SK-N-SH (cell line): ENCODE measurements around the gene IKZF1. TPM values are rescaled to one million over a fixed set of nuclear protein-coding genes. Genes with fewer than 3 reads are reported as not detected.

Source experiments
- CTCF ChIA-PET: fragments of 300-600, 350-600 bp; formaldehyde crosslinking; extraction: SDS; loops from one replicate; lab custom pipeline; 2021; lab: Yijun Ruan, JAX
- POLR2A ChIA-PET: fragments of 350-600 bp; sonication (Branson Sonifier 250); formaldehyde crosslinking; extraction: SDS; loops from one replicate; lab custom pipeline; 2020; ENCODE audit warnings: antibody characterized with exemption, inconsistent platforms; lab: Yijun Ruan, JAX
- DNase-seq: peaks from one replicate; pipeline ENCODE4 v3.0.0; 2012
- H2AFZ ChIP-seq: fragments of 200-600 bp; sonication (generic); 2 replicates; pipeline ENCODE4 v1.8.1; 2016; ENCODE audit warnings: antibody characterized with exemption, mild to moderate bottlenecking, low read depth
- H3F3A ChIP-seq: fragments of 200-600 bp; sonication (generic); replicated peaks from 2 replicates; pipeline ENCODE3; 2016; ENCODE audit warnings: antibody characterized with exemption, mild to moderate bottlenecking; ENCODE audit not compliant: insufficient read depth
- H3K27ac ChIP-seq, 2 experiments: fragments of 200-500 bp in 1 of 2; fragments of 200-600 bp in 1 of 2; sonication (Bioruptor generic) in 1 of 2; sonication (generic), shearing (Covaris generic) in 1 of 2; 2 replicates each; pipeline versions ENCODE4 v1.5.1 to v1.6.1; 2014 to 2016; ENCODE audit warnings: low read depth in 2 of 2, inconsistent platforms in 1 of 2, low read length in 1 of 2, mild to moderate bottlenecking in 1 of 2, mixed read lengths in 1 of 2
- H3K27me3 ChIP-seq: fragments of 200-600 bp; sonication (generic), shearing (Covaris generic); 2 replicates; pipeline ENCODE4 v1.6.1; 2016; ENCODE audit warnings: mixed run types; ENCODE audit not compliant: insufficient read depth
- H3K36me3 ChIP-seq, 2 experiments: fragments of 200-500 bp in 1 of 2; fragments of 200-600 bp in 1 of 2; sonication (Bioruptor generic) in 1 of 2; sonication (generic) in 1 of 2; replicated peaks in 1 of 2; 2 replicates each; pipeline versions ENCODE3 to v1.5.1; 2014 to 2016; ENCODE audit warnings: low read length in 1 of 2, mild to moderate bottlenecking in 1 of 2; ENCODE audit not compliant: insufficient read depth in 2 of 2, control insufficient read depth in 1 of 2
- H3K4me1 ChIP-seq, 2 experiments: fragments of 200-500 bp in 1 of 2; fragments of 200-600 bp in 1 of 2; sonication (Bioruptor generic) in 1 of 2; sonication (generic), shearing (Covaris generic) in 1 of 2; 2 replicates each; pipeline versions ENCODE4 v1.5.1 to v1.6.1; 2014 to 2016; ENCODE audit warnings: low read depth in 1 of 2, low read length in 1 of 2, mixed run types in 1 of 2; ENCODE audit not compliant: insufficient read depth in 2 of 2, control insufficient read depth in 1 of 2
- H3K4me2 ChIP-seq: fragments of 200-600 bp; sonication (generic), shearing (Covaris generic); 2 replicates; pipeline ENCODE4 v1.6.1; 2017; ENCODE audit warnings: mixed run types
- H3K4me3 ChIP-seq, 2 experiments: fragments of 200-500 bp in 1 of 2; fragments of 200-600 bp in 1 of 2; sonication (Bioruptor generic) in 1 of 2; sonication (generic), shearing (Covaris generic) in 1 of 2; 2 replicates each; pipeline versions ENCODE4 v1.5.1 to v1.8.1; 2014 to 2016; ENCODE audit warnings: low read depth in 2 of 2, inconsistent platforms in 1 of 2, low read length in 1 of 2, mild to moderate bottlenecking in 1 of 2, mixed read lengths in 1 of 2, moderate library complexity in 1 of 2
- H3K79me2 ChIP-seq: fragments of 200-600 bp; sonication (generic); 2 replicates; pipeline ENCODE4 v1.8.1; 2017; ENCODE audit warnings: mild to moderate bottlenecking; ENCODE audit not compliant: insufficient read depth
- H3K9ac ChIP-seq: fragments of 200-600 bp; sonication (generic); 2 replicates; pipeline ENCODE4 v1.6.1; 2017; ENCODE audit warnings: mixed run types
- H3K9me2 ChIP-seq: fragments of 200-600 bp; sonication (generic); 2 replicates; pipeline ENCODE4 v1.6.1; 2017; ENCODE audit warnings: mixed run types
- H3K9me3 ChIP-seq: fragments of 200-600 bp; sonication (generic); 2 replicates; pipeline ENCODE4 v1.6.1; 2017; ENCODE audit warnings: mixed run types, mild to moderate bottlenecking, moderate library complexity
- H4K20me1 ChIP-seq: fragments of 200-600 bp; sonication (generic); 2 replicates; pipeline ENCODE4 v1.6.1; 2017; ENCODE audit warnings: mild to moderate bottlenecking, mixed run types; ENCODE audit not compliant: insufficient read depth
- CHD2 ChIP-seq: fragments of 150-350 bp; IDR thresholded peaks from 2 replicates; pipeline ENCODE4 v1.6.1; 2018; ENCODE audit warnings: low read length; ENCODE audit not compliant: partially characterized antibody
- CTCF ChIP-seq: fragments of 200-600 bp; sonication (generic); IDR thresholded peaks from 2 replicates; pipeline ENCODE4 v1.6.1; 2017; ENCODE audit warnings: antibody characterized with exemption, mild to moderate bottlenecking, moderate library complexity
- EP300 ChIP-seq, 2 experiments: IDR thresholded peaks; 2 replicates each; pipeline versions ENCODE4 v1.4.0 to v1.6.1; 2012; ENCODE audit warnings: borderline replicate concordance in 1 of 2, low read depth in 1 of 2, low read length in 1 of 2
- EZH2phosphoT487 ChIP-seq: fragments of 200-600 bp; sonication (generic); IDR thresholded peaks from 2 replicates; pipeline ENCODE4 v1.6.1; 2017; ENCODE audit warnings: low read depth, mixed run types, mild to moderate bottlenecking, antibody characterized with exemption, moderate library complexity, borderline replicate concordance
- GABPA ChIP-seq: IDR thresholded peaks from 2 replicates; pipeline ENCODE4 v1.4.0; 2012; ENCODE audit warnings: low read depth, mild to moderate bottlenecking
- JUND ChIP-seq: IDR thresholded peaks from 2 replicates; pipeline ENCODE4 v1.4.0; 2012
- MAX ChIP-seq: IDR thresholded peaks from 2 replicates; pipeline ENCODE4 v1.4.0; 2012; ENCODE audit warnings: low read depth
- MEF2A ChIP-seq: IDR thresholded peaks from 2 replicates; pipeline ENCODE4 v1.4.0; 2012; ENCODE audit warnings: low read depth, borderline replicate concordance
- MXI1 ChIP-seq: IDR thresholded peaks from 2 replicates; pipeline ENCODE4 v1.6.1; 2012; ENCODE audit warnings: mild to moderate bottlenecking, low read depth, low read length, improper control_type of control experiment
- NFIC ChIP-seq: IDR thresholded peaks from 2 replicates; pipeline ENCODE4 v1.4.0; 2012; ENCODE audit warnings: borderline replicate concordance
- NRF1 ChIP-seq: IDR thresholded peaks from 2 replicates; pipeline ENCODE4 v1.6.1; 2012; ENCODE audit warnings: low read depth, mild to moderate bottlenecking, low read length
- POLR2AphosphoS5 ChIP-seq: IDR thresholded peaks from 2 replicates; pipeline ENCODE4 v1.6.1; 2012; ENCODE audit warnings: low read depth, low read length
- RAD21 ChIP-seq: IDR thresholded peaks from 2 replicates; pipeline ENCODE4 v1.6.1; 2012; ENCODE audit warnings: mild to moderate bottlenecking, low read length
- RXRA ChIP-seq: IDR thresholded peaks from 2 replicates; pipeline ENCODE4 v1.4.0; 2012; ENCODE audit warnings: low read depth, mild to moderate bottlenecking, borderline replicate concordance
- SIN3A ChIP-seq: IDR thresholded peaks from 2 replicates; pipeline ENCODE4 v1.6.1; 2012; ENCODE audit warnings: low read depth, mild to moderate bottlenecking, low read length, moderate library complexity, borderline replicate concordance
- SMC3 ChIP-seq: IDR thresholded peaks from 2 replicates; pipeline ENCODE4 v1.6.1; 2012; ENCODE audit warnings: low read depth, low read length, improper control_type of control experiment
- TAF1 ChIP-seq: IDR thresholded peaks from 2 replicates; pipeline ENCODE4 v1.6.1; 2012; ENCODE audit warnings: low read depth, mild to moderate bottlenecking, low read length, moderate library complexity, borderline replicate concordance
- TCF12 ChIP-seq: IDR thresholded peaks from 2 replicates; pipeline ENCODE4 v1.4.0; 2012
- TEAD4 ChIP-seq: IDR thresholded peaks from 2 replicates; pipeline ENCODE4 v1.4.0; 2012; ENCODE audit warnings: mild to moderate bottlenecking, borderline replicate concordance; ENCODE audit not compliant: insufficient read depth
- YY1 ChIP-seq: IDR thresholded peaks from 2 replicates; pipeline ENCODE4 v1.4.0; 2012; ENCODE audit warnings: low read depth, mild to moderate bottlenecking
- ZBTB33 ChIP-seq: IDR thresholded peaks from 2 replicates; pipeline ENCODE4 v1.4.0; 2012; ENCODE audit warnings: low read depth, borderline replicate concordance
- WGBS: methylation state at CpG from one replicate; pipeline ENCODE4 v1.1.6; 2017; ENCODE audit warnings: low lambda C conversion rate; 5-methylcytosine and 5-hydroxymethylcytosine counted together
- polyA plus RNA-seq, 3 experiments: library from polyadenylated mRNA; depleted of rRNA; stranded (reverse); fragments of >200 nt; gene quantifications; 2 replicates each; pipeline ENCODE4 v1.2.3, GENCODE V29; 2012

The IKZF1 gene
- polyA plus RNA-seq, 1 of the 3 experiments (the other 2 are of a cell fraction) = not detected

GRCh38 chr7:50282813-50283605 lies 21.5 kb upstream of the IKZF1 start:
- Histone ChIP-seq H4K20me1 (no peaks in the 10 kb centered on the region), H3K9ac (no peak overlapping the region), H3K9me2 (no peaks in the 10 kb centered on the region), H3K27ac (no peak overlapping the region), H3K9me3 (no peaks in the 10 kb centered on the region; the same call in 1 of the 2 replicates), H3K27me3 (no peaks in the 10 kb centered on the region), H3K4me3 (no peak overlapping the region), H3K79me2 (no peaks in the 10 kb centered on the region), H3K4me1 (no peaks in the 10 kb centered on the region), H3K4me2 (no peak overlapping the region), H2AFZ (no peak overlapping the region), H3K36me3 (no peaks in the 10 kb centered on the region), H3F3A (no peaks in the 10 kb centered on the region)
- ChIA-PET POLR2A (no interaction called here), CTCF (interaction anchor here (0.8 kb wide), 1 partner anchor 8 kb away, joined by 4 read pairs; no protein-coding TSS in a partner anchor)
- WGBS = 27% methylated on average over 11 of the region's 11 CpGs
- TF ChIP-seq SMC3 (no peak), NRF1 (no peak), POLR2AphosphoS5 (no peak), RAD21 (no peak), EZH2phosphoT487 (no peak), JUND (no peak), EP300 (IDR thresholded peaks at IDR 0.05; ENCODE audit: borderline replicate concordance in 1 of 2, low read depth in 1 of 2, low read length in 1 of 2) (no peak), MEF2A (no peak), YY1 (no peak), RXRA (no peak), TCF12 (no peak), ZBTB33 (no peak), SIN3A (no peak), MAX (no peak)
- no peak for DNase-seq

DNA sequence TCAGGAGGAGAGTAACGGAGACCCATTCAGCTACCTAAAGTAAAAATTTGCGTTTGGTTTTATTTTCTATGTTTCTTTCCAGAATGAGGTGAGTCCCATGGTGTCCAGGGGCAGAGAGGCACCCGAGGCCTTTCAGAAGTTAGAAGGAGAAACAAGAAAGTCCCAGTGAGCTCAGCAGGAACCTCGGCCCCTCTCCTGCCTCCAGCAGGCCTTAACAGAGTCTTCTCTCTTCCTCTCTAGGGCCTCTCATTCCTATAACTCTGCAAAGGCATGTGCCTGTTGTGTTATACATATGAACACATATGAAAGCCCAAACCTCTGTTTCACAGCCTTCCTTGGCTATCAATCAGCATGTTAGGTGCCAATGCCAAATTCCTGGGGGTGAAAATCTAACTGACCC lies 20.8 kb upstream of the IKZF1 start:
- no peaks in the 10 kb centered on the region for H3F3A ChIP-seq
- H3K36me3 ChIP-seq = no peaks in the 10 kb centered on the region
- 13% methylated on average over 4 of the region's 4 CpGs for WGBS
- no peaks in the 10 kb centered on the region for H3K4me1 ChIP-seq
- no peak overlapping the region for H3K4me2 ChIP-seq
- no peak overlapping the region for H3K27ac ChIP-seq
- no peaks in the 10 kb centered on the region for H3K9me2 ChIP-seq
- H3K79me2 ChIP-seq = no peaks in the 10 kb centered on the region
- H3K4me3 ChIP-seq = no peak overlapping the region
- H3K9ac ChIP-seq = no peak overlapping the region
- CTCF ChIA-PET = interaction anchor here (0.8 kb wide), 1 partner anchor 8 kb away, joined by 4 read pairs; no protein-coding TSS in a partner anchor
- no peak overlapping the region for H2AFZ ChIP-seq
- H4K20me1 ChIP-seq = no peaks in the 10 kb centered on the region
- no peak for DNase-seq
- H3K27me3 ChIP-seq = no peaks in the 10 kb centered on the region
- H3K9me3 ChIP-seq = no peaks in the 10 kb centered on the region; the same call in 1 of the 2 replicates
- POLR2A ChIA-PET = no interaction called here
- TF ChIP-seq SMC3 (no peak), CTCF (no peak), GABPA (no peak), ZBTB33 (no peak), NFIC (no peak), CHD2 (no peak), MXI1 (no peak), TAF1 (no peak), JUND (no peak), TEAD4 (no peak), MEF2A (no peak), EP300 (IDR thresholded peaks at IDR 0.05; ENCODE audit: borderline replicate concordance in 1 of 2, low read depth in 1 of 2, low read length in 1 of 2) (no peak), RXRA (no peak)
